Calu3 (cell line): Measurements from ENCODE around the gene MACROD1. TPM values are rescaled to one million over a fixed set of nuclear protein-coding genes. Genes with fewer than 3 reads are reported as not detected.

Source experiments
- BruUV-seq: library from RNA; stranded (reverse); fragments of 400-500 nt; replicated peaks from 2 replicates; lab custom pipeline; 2021; lab: Mats Ljungman, UMichigan
- CTCF ChIA-PET: fragments of 300-600 bp; sonication (Branson Sonifier 250); formaldehyde crosslinking; loops from one replicate; lab custom pipeline; 2022; ENCODE audit warnings: antibody characterized with exemption; lab: Charles Lee
- DNase-seq: peaks from one replicate; pipeline ENCODE4 v3.0.0; 2022
- H3K27ac Mint-ChIP-seq: one replicate; pipeline ENCODE4 v1.8.0; 2022; ENCODE audit warnings: mixed read lengths; ENCODE audit not compliant: unreplicated experiment
- H3K27me3 Mint-ChIP-seq: one replicate; pipeline ENCODE4 v1.8.0; 2022; ENCODE audit warnings: mixed read lengths; ENCODE audit not compliant: unreplicated experiment
- H3K36me3 Mint-ChIP-seq: one replicate; pipeline ENCODE4 v1.8.0; 2022; ENCODE audit warnings: mild to moderate bottlenecking, moderate library complexity, mixed read lengths; ENCODE audit not compliant: insufficient read depth, unreplicated experiment
- H3K4me1 Mint-ChIP-seq: one replicate; pipeline ENCODE4 v1.8.0; 2022; ENCODE audit warnings: mild to moderate bottlenecking, low read depth, mixed read lengths; ENCODE audit not compliant: unreplicated experiment
- H3K4me3 Mint-ChIP-seq: one replicate; pipeline ENCODE4 v1.8.0; 2022; ENCODE audit warnings: mild to moderate bottlenecking, low read depth, moderate library complexity, mixed read lengths; ENCODE audit not compliant: unreplicated experiment
- H3K9me3 Mint-ChIP-seq: one replicate; pipeline ENCODE4 v1.8.0; 2022; ENCODE audit warnings: low read depth, mixed read lengths; ENCODE audit not compliant: unreplicated experiment
- intact Hi-C: fragments of 100-400 bp; cut with micrococcal nuclease; formaldehyde crosslinking; loops from one replicate; pipeline ENCODE4 v1.10.0; 2022; ENCODE audit not compliant: unreplicated experiment
- total RNA-seq: library from RNA; stranded (reverse); gene quantifications from 2 replicates; pipeline ENCODE4 v1.2.3, GENCODE V29; 2022
- TF ChIP-seq, protein P1 (sequence below): fragments of 200-600 bp; IDR thresholded peaks from one replicate; pipeline ENCODE4 v1.8.0; 2022; ENCODE audit warnings: antibody characterized with exemption; ENCODE audit not compliant: unreplicated experiment

Gene MACROD1
- total RNA-seq, 1 experiment from 2014 or later, result 35.7 TPM

DNA sequence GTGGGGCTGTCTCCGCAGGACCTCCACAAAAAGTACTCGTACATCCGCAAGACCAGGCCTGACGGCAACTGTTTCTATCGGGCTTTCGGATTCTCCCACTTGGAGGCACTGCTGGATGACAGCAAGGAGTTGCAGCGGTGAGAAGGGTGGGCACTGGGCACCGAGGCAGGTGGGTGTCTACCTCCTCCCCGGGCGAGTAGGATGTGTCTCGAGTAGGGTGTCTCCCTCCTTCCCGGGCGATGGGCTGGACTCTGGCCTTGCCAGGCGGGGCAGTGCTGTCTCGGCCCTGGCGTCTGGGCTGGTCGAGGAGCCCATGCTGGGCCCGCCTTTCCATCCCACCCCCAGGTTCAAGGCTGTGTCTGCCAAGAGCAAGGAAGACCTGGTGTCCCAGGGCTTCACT, 169.4 kb downstream of the MACROD1 start:
- CTCF ChIA-PET, result no interaction called here
- TF ChIP-seq, protein P1, sequence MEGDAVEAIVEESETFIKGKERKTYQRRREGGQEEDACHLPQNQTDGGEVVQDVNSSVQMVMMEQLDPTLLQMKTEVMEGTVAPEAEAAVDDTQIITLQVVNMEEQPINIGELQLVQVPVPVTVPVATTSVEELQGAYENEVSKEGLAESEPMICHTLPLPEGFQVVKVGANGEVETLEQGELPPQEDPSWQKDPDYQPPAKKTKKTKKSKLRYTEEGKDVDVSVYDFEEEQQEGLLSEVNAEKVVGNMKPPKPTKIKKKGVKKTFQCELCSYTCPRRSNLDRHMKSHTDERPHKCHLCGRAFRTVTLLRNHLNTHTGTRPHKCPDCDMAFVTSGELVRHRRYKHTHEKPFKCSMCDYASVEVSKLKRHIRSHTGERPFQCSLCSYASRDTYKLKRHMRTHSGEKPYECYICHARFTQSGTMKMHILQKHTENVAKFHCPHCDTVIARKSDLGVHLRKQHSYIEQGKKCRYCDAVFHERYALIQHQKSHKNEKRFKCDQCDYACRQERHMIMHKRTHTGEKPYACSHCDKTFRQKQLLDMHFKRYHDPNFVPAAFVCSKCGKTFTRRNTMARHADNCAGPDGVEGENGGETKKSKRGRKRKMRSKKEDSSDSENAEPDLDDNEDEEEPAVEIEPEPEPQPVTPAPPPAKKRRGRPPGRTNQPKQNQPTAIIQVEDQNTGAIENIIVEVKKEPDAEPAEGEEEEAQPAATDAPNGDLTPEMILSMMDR, result no peak
- H3K27ac Mint-ChIP-seq, result no peak overlapping the region

DNA sequence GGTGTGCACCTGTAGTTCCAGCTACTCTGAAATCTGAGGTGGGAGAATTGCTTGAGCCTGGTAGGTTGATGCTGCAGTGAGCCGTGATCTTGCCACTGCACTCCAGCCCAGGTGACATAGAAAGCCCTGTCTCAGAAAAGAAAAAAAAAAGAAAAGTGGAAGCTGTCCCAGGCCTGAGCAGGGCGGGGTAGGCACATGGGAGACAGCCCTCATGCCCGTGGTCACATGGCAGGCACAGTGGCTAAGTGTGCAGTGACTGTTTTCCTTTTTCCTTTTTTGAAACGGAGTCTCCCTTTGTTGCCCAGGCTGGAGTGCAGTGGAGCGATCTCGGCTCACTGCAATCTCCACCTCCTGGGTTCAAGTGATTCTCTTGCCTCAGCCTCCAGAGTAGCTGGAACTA, 171.9 kb downstream of the MACROD1 start:
- BruUV-seq, result no TSS peak
- H3K4me1 Mint-ChIP-seq, result no peaks in the 10 kb centered on the region
- H3K27ac Mint-ChIP-seq, result no peak overlapping the region
- H3K9me3 Mint-ChIP-seq, result no peaks in the 10 kb centered on the region
- H3K4me3 Mint-ChIP-seq, result peak overlapping the region; percentile 4
- intact Hi-C loops, result no loop called here
- no peaks in the 10 kb centered on the region for H3K27me3 Mint-ChIP-seq
- H3K36me3 Mint-ChIP-seq, result peaks cover 58% of the 10 kb centered on the region
- TF ChIP-seq, protein P1, result no peak
- CTCF ChIA-PET, result interaction anchor here (0.6 to 0.7 kb wide), 2 partner anchors 67 to 194 kb away, joined by 3 to 5 read pairs; no protein-coding TSS in a partner anchor
- no peak for DNase-seq

More for the DNA sequence above, 169.4 kb downstream of the MACROD1 start:
- H3K36me3 Mint-ChIP-seq, result peaks cover 51% of the 10 kb centered on the region
- BruUV-seq, result no TSS peak
- H3K27me3 Mint-ChIP-seq, result no peaks in the 10 kb centered on the region
- H3K9me3 Mint-ChIP-seq, result no peaks in the 10 kb centered on the region
- no peak overlapping the region for H3K4me3 Mint-ChIP-seq
- intact Hi-C loops, result no loop called here
- no peak for DNase-seq
- H3K4me1 Mint-ChIP-seq, result no peaks in the 10 kb centered on the region

DNA sequence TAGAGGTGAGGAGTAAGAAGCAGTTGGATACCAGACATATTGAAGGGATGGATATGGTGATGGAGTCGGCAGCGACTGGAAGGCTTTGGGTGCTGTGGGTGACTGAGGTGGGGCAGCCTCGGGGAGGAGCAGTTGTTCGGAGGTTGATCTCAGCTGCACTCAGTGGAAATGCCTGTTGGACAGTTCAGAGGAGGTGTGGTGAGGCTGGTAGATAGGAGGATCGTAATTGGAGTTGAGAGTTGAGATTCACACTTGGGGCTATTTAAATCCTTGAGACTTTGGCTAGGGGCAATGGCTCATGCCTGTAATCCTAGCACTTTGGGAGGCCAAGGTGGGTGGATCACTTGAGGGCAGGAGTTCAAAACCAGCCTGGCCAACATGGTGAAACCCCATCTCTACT, 172.8 kb downstream of the MACROD1 start:
- intact Hi-C loops, result no loop called here
- no peaks in the 10 kb centered on the region for H3K9me3 Mint-ChIP-seq
- BruUV-seq, result no TSS peak
- peaks cover 60% of the 10 kb centered on the region for H3K36me3 Mint-ChIP-seq
- H3K4me1 Mint-ChIP-seq, result peaks cover 4% of the 10 kb centered on the region
- H3K27ac Mint-ChIP-seq, result no peak overlapping the region
- no peak overlapping the region for H3K4me3 Mint-ChIP-seq
- CTCF ChIA-PET, result no interaction called here
- DNase-seq, result no peak
- H3K27me3 Mint-ChIP-seq, result no peaks in the 10 kb centered on the region
- TF ChIP-seq, protein P1, result no peak

DNA sequence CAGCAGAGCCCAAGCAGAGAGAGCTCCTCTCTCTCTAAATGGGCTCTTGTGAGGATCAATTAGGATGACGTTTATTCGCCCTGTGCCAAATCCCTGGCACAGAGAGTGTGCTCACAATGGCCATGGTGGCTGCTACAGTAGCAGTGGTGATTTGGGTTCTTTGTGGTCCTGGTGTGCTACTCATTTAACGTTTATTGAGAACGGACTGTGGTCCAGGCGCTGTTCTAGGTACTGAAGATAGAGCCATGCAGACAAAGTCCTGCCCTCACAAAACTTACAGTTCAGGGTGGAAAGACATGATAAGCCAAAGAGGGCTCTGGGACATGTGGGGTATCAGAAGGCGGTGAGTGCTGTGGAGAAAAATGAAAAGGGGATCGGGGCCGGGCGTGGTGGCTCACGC, 174.4 kb downstream of the MACROD1 start:
- BruUV-seq, result no TSS peak
- Mint-ChIP-seq H3K4me1 (peaks cover 14% of the 10 kb centered on the region), H3K27ac (no peak overlapping the region), H3K4me3 (no peak overlapping the region), H3K9me3 (no peaks in the 10 kb centered on the region), H3K36me3 (peaks cover 60% of the 10 kb centered on the region), H3K27me3 (no peaks in the 10 kb centered on the region)
- CTCF ChIA-PET, result interaction anchor here (0.5 kb wide), 1 partner anchor 75 kb away, joined by 6 read pairs; no protein-coding TSS in a partner anchor
- TF ChIP-seq, protein P1, result no peak
- intact Hi-C loops, result no loop called here
- DNase-seq, result no peak
